Left lung (tissue), 10 donors: ENCODE results near the gene PROM1. TPM values are rescaled to one million over a fixed set of nuclear protein-coding genes. Genes with fewer than 3 reads are reported as not detected.

ENCODE experiments used
- ATAC-seq: fragments of 200-7000 bp; cut with Tn5 transposase; one replicate; pipeline ENCODE4 v1.9.1; 2020; ENCODE audit warnings: moderate library complexity
- DNase-seq, 4 donors: peaks; one replicate each; pipeline ENCODE4 v3.0.0-alpha.2; 2013 to 2020
- H3K27ac ChIP-seq, 2 donors: fragments of 200-600 bp; sonication (generic) in 1 of 2; one replicate each; pipeline versions ENCODE4 v1.5.0 to v1.8.0; 2020 to 2021
- H3K27me3 ChIP-seq, 2 donors: fragments of 200-600 bp; sonication (generic) in 1 of 2; one replicate each; pipeline versions ENCODE4 v1.5.0 to v1.8.0; 2020 to 2021
- H3K36me3 ChIP-seq, 2 donors: fragments of 200-600 bp; sonication (generic) in 1 of 2; one replicate each; pipeline versions ENCODE4 v1.5.0 to v1.8.0; 2020 to 2021
- H3K4me1 ChIP-seq, 2 donors: fragments of 200-600 bp; one replicate each; pipeline ENCODE4 v1.8.0; 2021
- H3K4me3 ChIP-seq, 2 donors: fragments of 200-600 bp; sonication (generic) in 1 of 2; one replicate each; pipeline versions ENCODE4 v1.5.0 to v1.8.0; 2020 to 2021; ENCODE audit warnings: mild to moderate bottlenecking in 1 of 2
- H3K9me3 ChIP-seq, 2 donors: fragments of 200-600 bp; sonication (generic) in 1 of 2; one replicate each; pipeline versions ENCODE4 v1.5.0 to v1.8.0; 2020 to 2021
- CTCF ChIP-seq, 2 donors: fragments of 200-600 bp; sonication (generic) in 1 of 2; IDR thresholded peaks; one replicate each; pipeline versions ENCODE4 v1.5.0 to v1.8.0; 2021; ENCODE audit warnings: antibody characterized with exemption in 2 of 2
- intact Hi-C, 2 donors: fragments of 100-400 bp; cut with DNase I; formaldehyde crosslinking; loops; one replicate each; pipeline versions ENCODE4 v1.11.2 to v1.14.2; 2022
- polyA plus RNA-seq, 6 donors: library from polyadenylated mRNA; unstranded; fragments of 120-200 nt; gene quantifications; one replicate each; pipeline ENCODE4 v1.2.1, GENCODE V29; 2013; ENCODE audit not compliant: insufficient read length in 6 of 6
- total RNA-seq, 2 donors: library from RNA; stranded (reverse); fragmentation: NEBNext Ultra II Directional; extraction: Animal tissue kit (Norgen Biotek cat#: 25700); gene quantifications; one replicate each; pipeline ENCODE4 v1.2.1, GENCODE V29; 2021
- donor health status: DM: no; HTN: yes; CAD: no.
- donor health status: DM: no; HTN: no; CAD: no.

PROM1 gene
- total and polyA plus RNA-seq, 8 donors: 11.2 to 37.1 (median 25.2) TPM; not detected in 1

GRCh38 chr4:15953625-15954024 lies 130.2 kb downstream of the PROM1 start:
- Histone ChIP-seq H3K27me3 (no peaks in the 10 kb centered on the region), H3K27ac (no peak overlapping the region), H3K9me3 (no peaks in the 10 kb centered on the region), H3K36me3 (no peaks in the 10 kb centered on the region), H3K4me3 (no peak overlapping the region), H3K4me1 (peaks cover 0 to 4% of the 10 kb centered on the region in 2 donors)
- DNase-seq (no peak), ATAC-seq (no peak)
- intact Hi-C loops: no loop called here
- TF ChIP-seq CTCF (IDR thresholded peaks at IDR 0.05): no peak

GRCh38 chr4:15951781-15952180 lies 132.0 kb downstream of the PROM1 start:
- ATAC-seq (no peak), DNase-seq (no peak)
- no peaks in the 10 kb centered on the region for H3K36me3 ChIP-seq
- H3K4me1 ChIP-seq: peaks cover 0 to 4% of the 10 kb centered on the region in 2 donors
- H3K9me3 ChIP-seq: no peaks in the 10 kb centered on the region
- intact Hi-C loops: no loop called here
- H3K27me3 ChIP-seq: no peaks in the 10 kb centered on the region
- no peak for TF ChIP-seq CTCF (IDR thresholded peaks at IDR 0.05)
- no peak overlapping the region for H3K4me3 ChIP-seq
- no peak overlapping the region for H3K27ac ChIP-seq

GRCh38 chr4:15948826-15949225 lies 135.0 kb downstream of the PROM1 start:
- ATAC-seq (no peak), DNase-seq (no peak)
- H3K27ac ChIP-seq: no peak overlapping the region
- intact Hi-C loops: no loop called here
- no peak overlapping the region for H3K4me3 ChIP-seq
- H3K36me3 ChIP-seq: no peaks in the 10 kb centered on the region
- H3K9me3 ChIP-seq: no peaks in the 10 kb centered on the region
- H3K27me3 ChIP-seq: no peaks in the 10 kb centered on the region
- TF ChIP-seq CTCF (IDR thresholded peaks at IDR 0.05): no peak
- no peaks in the 10 kb centered on the region for H3K4me1 ChIP-seq

DNA sequence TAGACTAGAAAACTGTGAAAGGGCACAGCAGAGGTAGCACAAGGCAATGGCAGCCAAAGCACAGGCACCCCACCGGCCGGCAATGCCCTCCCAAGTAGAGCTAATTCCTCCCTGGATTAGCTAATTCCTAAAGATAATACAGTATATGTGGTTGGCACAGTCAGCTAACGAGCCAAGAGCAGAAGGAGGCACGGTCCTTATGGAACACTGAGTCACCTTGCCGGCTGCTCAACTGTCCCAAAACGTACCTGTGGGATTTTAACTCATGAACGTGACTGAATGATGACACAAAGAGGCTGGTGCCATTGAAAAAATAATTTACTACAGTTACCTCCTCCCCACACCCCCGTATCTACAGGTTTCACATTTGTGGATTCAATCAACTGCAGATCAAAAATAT lies 136.1 kb downstream of the PROM1 start:
- TF ChIP-seq CTCF (IDR thresholded peaks at IDR 0.05): no peak
- Histone ChIP-seq H3K9me3 (no peaks in the 10 kb centered on the region), H3K27ac (no peak overlapping the region), H3K4me1 (no peaks in the 10 kb centered on the region), H3K36me3 (no peaks in the 10 kb centered on the region), H3K27me3 (no peaks in the 10 kb centered on the region), H3K4me3 (no peak overlapping the region)
- ATAC-seq (no peak), DNase-seq (no peak)
- intact Hi-C loops: no loop called here

DNA sequence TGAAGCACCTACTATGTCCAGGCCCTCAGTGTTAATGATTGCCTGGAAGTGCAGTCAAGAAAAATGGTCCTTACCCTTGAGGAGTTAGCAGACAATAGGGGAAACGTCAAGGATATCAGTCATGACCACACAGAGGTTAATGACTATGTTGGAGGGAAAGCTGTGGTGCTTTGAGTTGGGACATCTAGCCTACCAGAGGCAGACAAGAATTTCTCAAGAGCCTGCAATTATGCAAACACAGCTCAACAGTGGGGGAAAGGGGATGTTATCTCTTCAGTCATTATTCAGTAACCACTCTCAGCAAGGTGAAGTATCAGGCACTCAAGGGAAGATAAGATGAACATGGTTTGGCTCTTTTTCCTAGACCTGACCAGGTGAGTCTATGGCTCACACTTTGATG lies 138.3 kb downstream of the PROM1 start:
- DNase-seq (no peak), ATAC-seq (peak; percentile 44)
- Histone ChIP-seq H3K9me3 (no peaks in the 10 kb centered on the region), H3K4me3 (no peak overlapping the region), H3K4me1 (no peaks in the 10 kb centered on the region), H3K36me3 (no peaks in the 10 kb centered on the region), H3K27ac (no peak overlapping the region), H3K27me3 (no peaks in the 10 kb centered on the region)
- TF ChIP-seq CTCF (IDR thresholded peaks at IDR 0.05): no peak
- intact Hi-C loops: no loop called here
